DMS114 treated with DMSO at 0.1 percent for 48 hours (cell line): ENCODE results near the gene BATF2.
"Not testable (repeated sequence)": the region's sequence is repeated elsewhere in the genome, so short reads cannot be mapped to it uniquely, and the experiment has no call there.

Experiments
- DNase-seq: peaks from one replicate; lab custom pipeline; 2025; ENCODE audit not compliant: unreplicated experiment; lab: John Stamatoyannopoulos, UW

The BATF2 gene, protein sequence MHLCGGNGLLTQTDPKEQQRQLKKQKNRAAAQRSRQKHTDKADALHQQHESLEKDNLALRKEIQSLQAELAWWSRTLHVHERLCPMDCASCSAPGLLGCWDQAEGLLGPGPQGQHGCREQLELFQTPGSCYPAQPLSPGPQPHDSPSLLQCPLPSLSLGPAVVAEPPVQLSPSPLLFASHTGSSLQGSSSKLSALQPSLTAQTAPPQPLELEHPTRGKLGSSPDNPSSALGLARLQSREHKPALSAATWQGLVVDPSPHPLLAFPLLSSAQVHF

DNA sequence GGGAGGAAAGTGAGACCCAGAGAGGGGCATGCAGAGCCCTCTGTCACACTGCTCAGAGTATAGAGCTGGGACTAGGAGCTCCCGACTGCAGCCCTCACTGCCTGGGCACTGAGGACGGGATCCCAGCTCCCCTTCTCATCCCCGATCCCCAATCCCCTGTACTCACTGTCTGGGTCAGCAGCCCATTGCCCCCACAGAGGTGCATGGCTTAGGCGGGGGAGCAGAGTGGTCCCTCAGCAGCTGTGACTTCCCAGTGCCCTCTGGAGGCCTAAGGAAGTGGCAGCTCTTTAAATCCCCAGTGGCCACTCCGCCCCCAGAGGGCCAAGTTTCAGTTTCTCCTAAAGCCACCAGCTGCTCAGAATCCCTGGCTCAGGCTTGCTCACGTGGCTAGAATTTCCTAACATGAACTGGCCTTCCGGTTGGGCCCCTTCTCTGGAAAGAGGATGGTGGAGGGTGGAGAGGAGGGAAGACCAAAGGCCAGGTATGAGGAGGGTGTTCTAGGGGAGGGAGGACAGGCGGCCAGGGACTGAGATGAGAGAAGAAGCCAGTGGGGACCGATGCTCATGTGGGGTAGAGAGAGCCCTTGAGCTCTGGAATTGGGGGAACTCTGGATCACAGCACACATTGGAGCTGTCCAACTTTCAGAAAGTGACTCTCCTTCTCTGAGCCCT is at the start of gene BATF2:
Gene BATF2 (minus strand): TSS at position 262 of the 671 bp plus-strand sequence. CDS start 57 bp downstream, at position 205.
- DNase-seq: peak; percentile 84

DNA sequence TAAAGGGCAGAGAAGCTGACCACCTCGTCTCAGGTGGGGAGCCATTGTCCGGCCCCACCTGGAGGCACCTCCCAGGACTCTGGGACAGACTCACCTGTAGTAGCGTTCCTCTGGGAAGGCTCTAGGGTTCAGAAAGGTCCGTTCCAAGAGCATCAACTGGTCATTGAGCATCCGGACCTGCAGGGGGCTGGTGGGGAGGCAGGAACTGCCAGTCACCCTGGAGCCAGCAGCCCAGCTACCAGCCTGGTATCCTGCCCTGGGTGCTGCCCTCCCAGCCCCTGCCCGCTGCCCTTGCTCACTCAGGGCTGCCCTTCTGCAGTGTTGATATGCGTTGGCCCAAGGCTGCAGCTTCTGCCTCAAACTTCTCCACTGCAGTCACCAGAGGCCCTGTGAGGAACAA is 49.0 kb upstream of the BATF2 start:
- DNase-seq: no peak

DNA sequence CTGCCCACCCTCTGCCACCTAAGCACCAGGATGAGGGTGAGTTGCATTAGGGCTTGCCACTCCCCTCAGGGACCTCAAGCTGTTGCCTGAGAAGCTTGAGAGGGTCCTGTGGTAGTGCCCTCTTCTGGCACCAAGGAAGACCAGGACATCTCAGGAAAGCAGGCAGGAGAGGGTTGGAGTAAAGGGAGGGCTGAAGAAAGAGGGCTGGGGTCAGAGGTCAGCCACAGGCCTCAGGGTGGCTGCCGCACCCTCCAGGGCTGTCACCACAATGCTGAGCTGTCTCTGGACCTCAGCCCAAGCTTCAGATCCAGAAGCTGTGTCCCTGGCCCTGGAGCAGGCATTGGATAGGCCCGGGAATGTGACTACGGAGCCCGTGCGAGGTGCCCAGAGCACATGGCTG is 48.3 kb upstream of the BATF2 start:
- no peak for DNase-seq

DNA sequence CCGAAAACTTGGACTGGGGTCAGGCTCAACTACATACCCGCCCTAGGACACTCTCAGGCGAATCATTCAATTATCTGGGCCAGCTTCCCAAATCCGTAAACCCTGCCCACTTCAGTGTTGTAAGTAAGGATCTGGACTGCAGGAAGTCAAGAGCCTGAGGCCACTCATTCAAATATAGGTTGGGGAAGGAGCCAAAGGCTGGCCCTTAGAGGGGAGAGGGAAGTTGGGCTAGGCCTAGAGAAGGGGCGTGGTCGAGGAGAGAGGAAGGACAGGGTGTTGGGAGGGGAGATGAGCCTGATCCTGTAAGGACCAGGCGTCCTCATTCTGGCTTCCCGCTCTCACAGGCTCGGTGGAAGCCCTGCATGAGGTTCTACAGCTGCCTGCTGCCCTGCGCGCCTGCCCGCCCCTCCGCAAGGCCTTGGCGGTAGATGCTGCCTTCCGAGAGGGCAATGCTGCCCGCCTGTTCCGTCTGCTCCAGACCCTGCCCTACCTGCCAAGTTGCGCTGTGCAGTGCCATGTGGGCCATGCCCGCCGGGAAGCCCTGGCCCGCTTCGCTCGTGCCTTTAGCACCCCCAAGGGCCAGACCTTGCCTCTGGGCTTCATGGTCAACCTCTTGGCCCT is 47.2 kb upstream of the BATF2 start:
- no peak for DNase-seq

DNA sequence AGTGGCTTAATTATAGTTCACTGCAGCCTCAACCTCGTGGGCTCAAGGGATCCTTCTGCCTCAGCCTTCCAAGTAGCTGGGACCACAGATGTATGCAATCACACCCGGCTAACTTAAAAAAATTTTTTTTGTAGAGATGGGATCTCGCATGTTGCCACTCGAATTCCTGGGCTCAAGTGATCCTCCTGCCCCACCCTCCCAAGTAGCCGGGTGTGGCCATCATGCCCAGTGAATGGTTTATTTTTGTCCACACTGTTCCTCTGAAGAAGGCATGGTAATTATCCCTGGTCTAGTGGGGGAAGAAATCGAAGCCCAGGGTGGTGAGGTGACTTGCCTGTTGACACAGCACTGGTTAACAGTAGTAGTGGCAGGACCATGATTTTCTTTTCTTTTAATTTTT is 46.1 kb upstream of the BATF2 start:
- DNase-seq: no peak

DNA sequence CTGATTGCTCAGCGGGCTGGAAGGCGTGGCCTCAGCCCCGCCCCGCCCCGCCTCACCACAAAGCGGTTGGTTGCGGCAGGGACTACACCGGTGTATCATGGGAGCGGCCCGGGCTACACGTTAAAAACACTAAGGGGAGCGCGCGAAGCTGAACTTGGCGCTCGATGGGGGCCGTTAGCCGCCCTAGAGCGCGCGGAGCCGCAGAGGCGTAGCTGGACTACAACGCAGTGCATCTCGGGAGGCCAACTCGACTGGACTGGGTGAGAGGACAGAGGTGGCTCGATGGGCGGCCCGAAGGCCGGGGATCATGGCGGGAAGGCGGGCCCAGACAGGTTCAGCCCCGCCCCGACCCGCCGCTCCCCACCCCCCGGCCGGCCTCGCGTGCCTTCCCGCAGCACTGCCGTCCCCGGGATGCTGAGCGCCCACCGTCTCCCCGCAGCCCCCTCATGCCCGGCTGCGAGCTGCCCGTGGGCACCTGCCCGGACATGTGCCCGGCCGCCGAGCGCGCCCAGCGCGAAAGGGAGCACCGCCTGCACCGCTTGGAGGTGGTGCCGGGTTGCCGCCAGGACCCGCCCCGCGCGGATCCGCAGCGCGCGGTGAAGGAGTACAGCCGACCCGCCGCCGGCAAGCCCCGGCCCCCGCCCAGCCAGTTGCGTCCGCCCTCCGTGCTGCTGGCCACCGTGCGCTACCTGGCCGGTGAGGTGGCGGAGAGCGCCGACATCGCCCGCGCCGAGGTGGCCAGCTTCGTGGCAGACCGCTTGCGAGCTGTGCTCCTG is 44.3 kb upstream of the BATF2 start, which contains the start of gene SAC3D1:
Gene SAC3D1 (plus strand): TSS at position 364 of the 776 bp plus-strand sequence. CDS start 83 bp downstream, at position 447.
- DNase-seq: peak; percentile 94

DNA sequence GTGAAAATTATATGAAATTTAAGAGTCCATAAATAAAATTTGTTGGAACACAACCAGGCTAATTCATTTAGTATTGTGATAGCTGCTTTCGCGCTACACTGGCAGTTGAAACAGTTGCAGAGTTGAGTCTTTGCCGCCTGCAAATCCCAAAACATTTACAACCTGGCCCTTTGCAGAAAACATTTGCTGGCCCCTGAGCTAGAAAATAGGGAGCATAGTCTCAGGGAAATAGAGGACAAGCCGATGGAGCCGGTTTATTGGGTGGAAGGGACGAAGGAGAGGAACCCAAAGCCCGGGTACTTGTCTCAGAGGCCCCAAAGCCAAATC is 43.7 kb upstream of the BATF2 start:
- DNase-seq: no peak

DNA sequence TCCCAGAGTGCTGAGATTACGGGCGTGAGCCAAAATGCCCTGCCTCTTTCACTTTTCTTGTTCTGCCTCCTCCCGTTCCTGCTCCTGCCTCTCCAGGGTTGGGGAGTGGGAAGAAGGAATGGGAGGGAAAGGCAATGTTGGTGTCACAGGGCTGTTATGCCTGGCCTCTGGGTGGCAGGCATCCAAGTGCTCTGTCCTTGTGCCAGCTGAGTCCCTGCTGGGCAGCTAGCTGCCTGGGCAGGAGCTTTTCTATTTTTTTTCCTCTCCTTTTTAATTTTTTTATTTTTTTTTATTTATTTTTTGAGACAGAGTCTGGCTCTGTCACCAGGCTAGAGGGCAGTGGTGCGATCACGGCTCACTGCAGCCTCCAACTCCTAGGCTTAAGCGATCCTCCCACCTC is 40.2 kb upstream of the BATF2 start:
- no peak for DNase-seq

DNA sequence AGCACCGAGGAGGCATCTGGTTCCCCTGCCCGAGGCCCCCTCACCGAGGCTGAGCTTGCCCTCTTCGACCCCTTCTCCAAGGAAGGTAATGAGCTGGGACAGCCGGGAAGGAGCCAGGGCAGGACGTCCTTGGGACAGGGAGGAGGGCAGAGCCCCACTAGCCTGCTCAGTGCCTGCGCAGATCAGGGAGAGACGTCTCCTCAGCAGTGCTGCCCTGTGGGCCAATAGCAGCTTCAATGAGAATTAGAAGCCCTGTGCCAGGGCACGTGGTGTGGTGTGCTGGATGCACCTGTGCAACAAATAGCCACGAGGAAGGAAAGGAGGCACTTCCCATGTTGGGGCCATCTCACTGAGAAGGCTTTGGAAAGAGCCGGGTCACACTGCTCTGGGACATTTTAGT is 38.8 kb upstream of the BATF2 start:
- no peak for DNase-seq

DNA sequence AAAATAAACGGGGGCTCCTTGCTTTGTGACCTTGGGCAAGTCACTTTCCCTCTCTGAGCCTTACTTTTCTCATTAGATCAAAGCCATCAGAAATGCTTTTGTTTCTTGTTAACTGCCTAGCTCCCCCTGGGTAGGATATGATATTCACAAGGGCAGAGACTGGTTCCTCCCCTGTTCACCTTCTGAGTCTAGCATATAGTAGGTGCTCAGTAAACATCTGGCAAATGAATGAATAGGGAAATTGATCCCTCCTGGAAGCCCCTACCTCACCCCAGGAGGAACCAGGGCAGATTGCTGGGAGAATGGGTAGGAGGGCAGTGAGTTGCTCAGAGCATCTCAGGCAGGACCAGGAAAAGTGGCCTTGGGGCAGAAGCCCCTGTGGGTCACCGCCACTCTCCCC is 37.7 kb upstream of the BATF2 start:
- DNase-seq: no peak

DNA sequence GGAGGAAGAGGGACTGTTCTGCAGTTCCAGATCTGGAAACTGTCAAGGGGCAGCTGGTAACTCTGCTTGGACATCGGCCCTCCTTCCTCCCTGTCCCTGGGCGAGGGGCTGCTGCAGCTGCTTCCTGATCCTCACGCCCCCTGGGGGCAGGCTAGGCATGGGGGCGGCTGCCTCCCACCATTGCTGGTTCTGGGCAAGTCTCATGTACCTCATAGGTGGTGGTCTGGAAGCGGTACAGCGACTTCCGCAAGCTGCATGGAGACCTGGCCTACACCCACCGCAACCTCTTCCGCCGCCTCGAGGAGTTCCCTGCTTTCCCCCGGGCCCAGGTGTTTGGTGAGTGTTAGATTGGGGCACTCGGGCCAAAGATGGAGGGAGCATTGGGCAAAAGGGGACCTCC is 35.4 kb upstream of the BATF2 start:
- DNase-seq: no peak

DNA sequence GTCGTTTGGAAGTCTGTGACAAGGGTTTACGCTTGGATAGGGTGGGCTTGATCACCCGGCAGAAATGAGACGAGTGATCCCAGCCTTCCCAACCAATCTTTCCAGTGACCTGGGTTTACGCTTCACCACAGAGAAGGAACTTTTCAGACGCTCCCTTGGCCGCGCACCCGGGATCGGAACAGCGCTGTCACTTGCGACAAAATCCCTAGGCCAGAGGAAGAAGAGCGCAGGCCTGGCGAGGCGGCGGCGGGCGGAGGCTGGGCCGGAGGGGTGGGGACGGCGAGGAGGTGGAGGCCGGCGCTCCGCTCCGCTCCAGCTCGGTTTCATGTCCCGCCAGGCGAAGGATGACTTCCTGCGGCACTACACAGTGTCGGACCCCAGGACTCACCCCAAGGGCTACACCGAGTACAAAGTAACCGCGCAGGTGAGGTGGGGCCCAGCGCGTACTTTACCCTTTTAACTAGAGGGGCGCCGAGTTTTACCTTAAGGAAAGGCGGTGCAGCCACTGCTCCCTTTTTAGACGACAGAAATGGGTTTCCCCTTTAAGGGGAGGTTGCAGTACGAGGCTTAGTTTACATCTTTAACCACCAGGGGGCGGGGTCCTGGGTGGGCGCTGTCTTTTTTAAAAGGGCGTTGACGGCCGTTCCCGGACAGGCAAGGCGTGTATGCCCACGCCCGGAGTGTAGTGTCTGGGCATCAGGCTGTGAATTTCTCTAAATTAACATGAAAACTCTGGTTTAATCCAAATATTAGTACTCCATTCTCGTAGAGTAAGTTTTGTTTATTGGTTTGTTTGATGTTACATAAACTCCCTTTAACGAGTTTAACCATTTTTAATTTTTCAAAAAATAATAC is 30.7 kb upstream of the BATF2 start, which contains the start of gene SNX15:
Gene SNX15 (plus strand): TSS at position 227 of the 855 bp plus-strand sequence. CDS start 99 bp downstream, at position 326.
- DNase-seq: peak; percentile 97

DNA sequence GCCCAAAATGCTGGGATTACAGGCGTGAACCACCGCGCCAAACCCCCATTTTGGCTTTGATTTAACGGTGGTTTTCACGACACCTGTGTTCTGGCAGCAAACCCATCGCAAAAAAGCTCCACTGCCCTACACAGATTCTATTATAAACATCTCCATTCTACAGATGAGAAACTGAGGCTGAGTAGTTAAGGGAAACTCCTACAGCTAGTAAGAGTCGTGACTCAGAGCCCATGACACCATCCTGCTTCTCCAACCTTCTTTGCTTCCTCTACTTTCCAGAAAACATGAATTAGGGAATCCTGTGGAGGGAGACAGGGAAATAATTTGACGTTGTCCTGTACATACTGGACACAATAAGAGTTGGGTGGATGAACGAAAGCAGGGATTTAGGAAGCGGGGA is 30.0 kb upstream of the BATF2 start:
- DNase-seq: no peak

DNA sequence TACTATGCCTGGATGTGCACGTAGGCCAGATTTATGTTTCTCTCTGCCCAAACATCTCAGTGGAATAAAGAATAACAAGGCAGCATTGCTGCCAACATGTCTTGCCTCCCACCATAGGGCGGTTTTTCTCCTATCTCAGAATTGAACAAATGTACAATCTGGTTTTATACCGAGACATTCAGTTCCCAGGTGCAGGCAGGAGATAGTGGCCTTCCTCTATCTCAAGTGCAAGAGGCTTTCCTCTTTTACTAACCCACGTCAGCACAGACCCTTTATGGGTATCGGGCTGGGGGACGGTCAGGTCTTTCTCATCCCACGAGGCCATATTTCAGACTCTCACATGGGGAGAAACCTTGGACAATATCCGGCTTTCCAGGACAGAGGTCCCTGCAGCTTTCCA is 26.7 kb upstream of the BATF2 start:
- not testable (repeated sequence) for DNase-seq

DNA sequence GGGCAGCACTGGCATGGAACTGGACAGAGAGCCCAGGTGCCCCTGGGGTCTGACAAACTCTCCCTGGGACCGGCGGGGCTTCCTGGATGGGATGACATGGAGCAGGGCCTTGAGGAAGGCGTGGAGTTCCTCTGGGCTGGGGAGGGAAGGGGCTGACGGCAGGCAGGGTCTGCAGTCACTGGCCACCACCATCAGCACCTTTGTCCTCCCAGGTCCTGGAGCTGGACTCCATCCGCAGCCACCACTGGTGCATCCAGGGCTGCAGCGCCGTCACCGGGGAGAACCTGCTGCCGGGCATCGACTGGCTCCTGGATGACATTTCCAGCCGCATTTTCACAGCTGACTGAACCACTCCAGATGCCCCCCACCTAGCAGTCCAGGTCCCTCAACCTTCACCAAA is 24.7 kb upstream of the BATF2 start:
- DNase-seq: no peak

DNA sequence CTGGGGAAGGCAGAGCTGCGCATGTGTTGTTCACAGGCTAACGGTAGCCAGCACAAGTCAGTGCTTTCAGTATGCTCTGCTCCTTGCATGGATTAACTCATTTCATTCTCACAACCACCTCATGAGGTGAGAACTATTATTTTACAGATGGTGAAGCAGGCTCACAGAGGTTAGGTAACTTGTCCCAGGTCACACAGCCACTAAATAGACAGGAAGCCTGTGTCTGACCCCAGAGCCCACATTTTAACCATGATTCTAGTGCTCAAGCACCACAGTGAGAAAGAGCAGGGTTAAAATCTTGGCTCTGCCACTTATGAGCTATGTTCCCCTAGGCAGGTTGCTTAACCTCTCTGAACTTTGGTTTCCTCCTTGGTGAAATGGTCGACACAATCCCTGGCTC is 24.2 kb upstream of the BATF2 start:
- no peak for DNase-seq

DNA sequence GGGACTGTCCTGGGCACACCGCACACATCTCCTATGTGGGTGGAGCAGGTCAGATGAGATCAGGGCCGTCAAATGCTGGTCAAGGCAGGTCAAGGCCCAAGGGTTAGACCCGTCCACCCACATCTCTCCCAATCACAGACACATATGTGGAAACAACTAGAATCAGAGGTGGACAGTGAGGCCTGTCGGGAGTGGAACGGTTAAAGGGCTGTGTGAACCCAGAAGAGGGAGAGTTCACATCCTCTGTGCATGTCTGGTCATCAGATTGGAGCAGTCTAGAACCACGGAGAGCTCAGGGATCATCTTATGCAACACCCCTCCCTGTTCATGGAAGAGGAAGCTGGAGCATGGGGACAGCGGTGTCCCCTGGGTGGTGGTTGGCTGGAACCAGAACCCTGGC is 23.1 kb upstream of the BATF2 start:
- DNase-seq: no peak

DNA sequence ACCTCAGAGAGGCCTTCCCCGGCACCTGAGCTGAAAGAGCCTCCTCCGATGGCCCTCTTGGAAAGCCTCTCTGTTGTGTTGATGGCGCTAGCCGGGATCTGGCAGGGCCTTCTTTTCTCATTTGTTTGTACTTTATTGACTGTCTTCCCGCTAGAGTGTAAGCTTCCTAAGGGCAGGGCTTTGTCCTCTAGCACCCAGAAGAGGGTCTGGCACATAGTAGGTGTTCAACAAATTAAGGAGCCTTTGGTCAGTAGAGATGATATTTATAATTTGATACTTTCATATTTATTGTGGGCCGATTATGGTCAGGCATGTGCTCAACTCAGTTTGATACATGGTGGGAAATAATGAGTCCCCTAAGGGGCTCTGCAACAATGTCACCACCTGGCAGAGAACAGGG is 21.2 kb upstream of the BATF2 start:
- no peak for DNase-seq

DNA sequence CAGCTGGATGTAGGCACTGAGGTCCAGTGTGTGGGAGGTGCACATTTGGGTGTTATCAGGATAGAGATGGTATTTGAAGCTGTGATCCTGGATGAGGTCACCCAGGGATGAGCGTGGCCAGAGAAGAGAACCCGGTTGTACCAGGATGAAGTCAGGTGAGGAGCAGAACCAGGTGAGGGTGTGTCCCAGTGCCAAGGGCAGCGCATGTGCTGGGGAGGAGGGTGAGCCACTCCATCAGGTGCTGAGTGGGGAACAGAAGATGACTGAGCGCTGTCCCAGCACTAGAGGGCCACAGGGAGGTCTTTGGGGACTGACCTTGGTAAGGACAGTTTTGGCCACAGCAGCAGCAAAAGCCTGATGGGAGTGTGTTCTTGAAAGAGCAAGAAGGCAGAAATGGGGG is 19.9 kb upstream of the BATF2 start:
- no peak for DNase-seq

DNA sequence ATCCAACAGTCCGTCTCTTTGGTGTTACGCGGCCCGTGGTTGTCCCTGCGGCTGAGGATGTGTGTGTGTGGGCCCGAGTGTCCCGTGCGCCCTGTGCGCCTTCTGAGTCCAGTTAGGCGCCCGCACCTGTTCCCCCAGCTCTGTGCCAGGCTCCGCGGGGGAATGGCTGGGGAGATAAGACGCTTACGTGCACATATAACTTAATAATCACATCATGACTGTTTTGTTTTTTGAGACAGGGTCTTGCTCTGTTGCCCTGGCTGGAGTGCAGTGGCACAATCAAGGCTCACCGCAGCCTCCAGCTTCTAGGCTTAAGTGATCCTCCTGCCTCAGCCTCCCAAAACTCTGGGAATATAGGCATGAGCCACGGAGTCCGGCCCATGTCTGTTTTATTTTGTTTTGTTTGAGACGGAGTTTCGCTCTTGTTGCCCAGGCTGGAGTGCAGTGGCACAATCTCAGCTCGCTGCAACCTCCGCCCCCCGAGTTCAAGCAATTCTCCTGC is 18.0 kb upstream of the BATF2 start:
- DNase-seq: no peak
